GM12878 (cell line): ENCODE data around the gene PTPRJ. TPM values are rescaled to one million over a fixed set of nuclear protein-coding genes. Genes with fewer than 3 reads are reported as not detected.

Source experiments
- ATAC-seq: fragments of 200-7000 bp; cut with Tn5 transposase; 3 replicates; pipeline ENCODE4 v1.9.1; 2020; ENCODE audit warnings: mild to moderate bottlenecking, moderate library complexity
- BruUV-seq: library from RNA; stranded (reverse); fragments of 400-500 nt; replicated peaks from 2 replicates; lab custom pipeline; 2021; lab: Mats Ljungman, UMichigan
- CTCF ChIA-PET: fragments of 300-600 bp; sonication (Branson Sonifier 250); formaldehyde crosslinking; extraction: SDS; loops from one replicate; lab custom pipeline; 2021; ENCODE audit warnings: inconsistent platforms; lab: Yijun Ruan, JAX
- POLR2A ChIA-PET: fragments of 350-600 bp; formaldehyde crosslinking; extraction: SDS; loops from one replicate; lab custom pipeline; 2021; ENCODE audit warnings: inconsistent platforms; lab: Charles Lee
- RAD21 ChIA-PET: fragments of 300-600 bp; sonication (Branson Sonifier 250); formaldehyde crosslinking; loops from one replicate; lab custom pipeline; 2023; ENCODE audit warnings: antibody characterized with exemption; ENCODE audit not compliant: unreplicated experiment; lab: Charles Lee
- SMC1A ChIA-PET: fragments of 300-600 bp; sonication (Branson Sonifier 250); formaldehyde crosslinking; loops from one replicate; lab custom pipeline; 2023; ENCODE audit not compliant: unreplicated experiment, uncharacterized antibody; lab: Charles Lee
- DNase-seq: peaks from one replicate; pipeline ENCODE4 v3.0.0-alpha.2; 2011; ENCODE audit warnings: low read depth, low spot score
- FAIRE-seq: peaks from 3 replicates; lab custom pipeline; 2011; peaks lifted over from hg19 to GRCh38; lab: Jason Lieb, UNC
- H2AFZ ChIP-seq: 2 replicates; pipeline ENCODE4 v1.6.0; 2011; ENCODE audit warnings: low read depth, low read length, control low read depth; ENCODE audit not compliant: control insufficient read depth
- H3K27ac ChIP-seq: 2 replicates; pipeline ENCODE4 v1.5.1; 2011; ENCODE audit warnings: control low read depth; ENCODE audit not compliant: control insufficient read depth, insufficient read depth
- H3K27me3 ChIP-seq, 2 experiments: replicated peaks in 1 of 2; 2 replicates each; pipeline versions ENCODE4 v1.6.0 to v1.6.1; 2011; ENCODE audit warnings: low read length in 1 of 2; ENCODE audit not compliant: control insufficient read depth in 2 of 2, insufficient read depth in 2 of 2
- H3K36me3 ChIP-seq, 2 experiments: 2 replicates each; pipeline ENCODE4 v1.5.1; 2011; ENCODE audit warnings: low read length in 1 of 2; ENCODE audit not compliant: control insufficient read depth in 2 of 2, insufficient read depth in 2 of 2
- H3K4me1 ChIP-seq: 2 replicates; pipeline ENCODE4 v1.6.1; 2011; ENCODE audit warnings: mild to moderate bottlenecking, low read length, moderate library complexity, mixed read lengths; ENCODE audit not compliant: control insufficient read depth, insufficient read depth
- H3K4me2 ChIP-seq: 2 replicates; pipeline ENCODE4 v1.6.0; 2011; ENCODE audit warnings: control low read depth; ENCODE audit not compliant: control insufficient read depth, insufficient read depth
- H3K4me3 ChIP-seq: fragments of 200-600 bp; sonication (generic); 2 replicates; pipeline ENCODE4 v1.5.1; 2016
- H3K79me2 ChIP-seq: 2 replicates; pipeline ENCODE4 v1.6.0; 2011; ENCODE audit warnings: low read length; ENCODE audit not compliant: control insufficient read depth, insufficient read depth
- H3K9ac ChIP-seq: 2 replicates; pipeline ENCODE4 v1.8.0; 2011; ENCODE audit warnings: low read length, control low read depth, mixed read lengths; ENCODE audit not compliant: control insufficient read depth, insufficient read depth
- H3K9me3 ChIP-seq: replicated peaks from 3 replicates; pipeline ENCODE4 v1.5.1; 2011; ENCODE audit warnings: mild to moderate bottlenecking, low read length; ENCODE audit not compliant: control insufficient read depth, insufficient read depth
- H4K20me1 ChIP-seq: 2 replicates; pipeline ENCODE4 v1.6.0; 2011; ENCODE audit not compliant: control insufficient read depth, insufficient read depth
- CBX3 ChIP-seq: fragments of 200-600 bp; sonication (generic); IDR thresholded peaks from 2 replicates; pipeline ENCODE4 v1.6.1; 2016; ENCODE audit warnings: low read depth, borderline replicate concordance
- HDAC2 ChIP-seq: fragments of 200-600 bp; sonication (generic); IDR thresholded peaks from 2 replicates; pipeline ENCODE4 v1.6.1; 2017
- IKZF2 ChIP-seq, 2 experiments: fragments of 450-650 bp; IDR thresholded peaks; 2 replicates each; pipeline ENCODE4 v1.6.1; 2017; ENCODE audit warnings: mild to moderate bottlenecking in 2 of 2, moderate library complexity in 2 of 2
- RCOR1 ChIP-seq: conservative IDR thresholded peaks from 2 replicates; pipeline ENCODE4 v1.6.1; 2012; ENCODE audit warnings: low read depth, low read length, improper control_type of control experiment
- TBL1XR1 ChIP-seq: IDR thresholded peaks from 2 replicates; pipeline ENCODE4 v1.6.1; 2012; ENCODE audit warnings: low read depth, low read length, improper control_type of control experiment
- ZNF217 ChIP-seq: fragments of 450-650 bp; IDR thresholded peaks from 2 replicates; pipeline ENCODE4 v1.6.1; 2017; ENCODE audit warnings: antibody characterized with exemption, mild to moderate bottlenecking
- WGBS: methylation state at CpG from one replicate; pipeline ENCODE4 v1.1.6; 2016; ENCODE audit warnings: low lambda C conversion rate; ENCODE audit not compliant: insufficient replicate concordance, insufficient coverage; ENCODE audit errors: missing lambda C conversion rate; 5-methylcytosine and 5-hydroxymethylcytosine counted together
- in situ Hi-C: fragments of 300-500 bp; cut with MboI; formaldehyde crosslinking; loops from 9 replicates; pipeline ENCODE4 v1.14.3; 2018; ENCODE audit warnings: mixed read lengths
- intact Hi-C: fragments of 100-400 bp; cut with micrococcal nuclease; formaldehyde crosslinking; loops from one replicate; pipeline ENCODE4 v1.14.2; 2022; ENCODE audit not compliant: unreplicated experiment
- polyA plus RNA-seq, 11 experiments: library from polyadenylated mRNA; depleted of rRNA in 4 of 11; unstranded in 6 of 11; stranded (reverse) in 5 of 11; fragments of >200 nt; fragmentation: Nextera tagmentation in 4 of 11; fragmentation: Illumina TruSeq in 1 of 11; extraction: Ambion mirVana in 4 of 11; extraction: Trizol in 1 of 11; gene quantifications; 1 replicate in 1 of 11; 2 replicates in 10 of 11; pipeline versions ENCODE4 v1.2.1 to v1.2.3, GENCODE V29; 2011 to 2016; ENCODE audit warnings: inconsistent platforms in 2 of 11, missing spikeins in 2 of 11, low read depth in 1 of 11
- total RNA-seq, 4 experiments: library from RNA; depleted of rRNA in 3 of 4; stranded (reverse); fragments of >200 nt in 3 of 4; fragmentation: Illumina TruSeq in 1 of 4; extraction: Trizol in 1 of 4; gene quantifications; 2 replicates each; pipeline versions ENCODE4 v1.2.1 to v1.2.3, GENCODE V29; 2013 to 2021
- TF ChIP-seq, protein P1 (sequence below): fragments of 450-650 bp; IDR thresholded peaks from 2 replicates; pipeline ENCODE4 v1.6.1; 2018; ENCODE audit warnings: borderline replicate concordance, mild to moderate bottlenecking; ENCODE audit not compliant: partially characterized antibody
- TF ChIP-seq, protein P2 (sequence below): fragments of 450-650 bp; IDR thresholded peaks from 2 replicates; pipeline ENCODE4 v1.6.1; 2016; ENCODE audit warnings: mild to moderate bottlenecking, moderate library complexity, borderline replicate concordance
- TF ChIP-seq, protein P3 (sequence below): IDR thresholded peaks from 2 replicates; pipeline ENCODE4 v1.6.1; 2011; ENCODE audit warnings: low read depth, low read length, improper control_type of control experiment, borderline replicate concordance

PTPRJ gene
- total and polyA plus RNA-seq, 10 of the 15 experiments (the other 5 are each of a cell fraction or from before 2014, with no cell fraction given): 0.22 to 22.4 (median 7.4) TPM

DNA sequence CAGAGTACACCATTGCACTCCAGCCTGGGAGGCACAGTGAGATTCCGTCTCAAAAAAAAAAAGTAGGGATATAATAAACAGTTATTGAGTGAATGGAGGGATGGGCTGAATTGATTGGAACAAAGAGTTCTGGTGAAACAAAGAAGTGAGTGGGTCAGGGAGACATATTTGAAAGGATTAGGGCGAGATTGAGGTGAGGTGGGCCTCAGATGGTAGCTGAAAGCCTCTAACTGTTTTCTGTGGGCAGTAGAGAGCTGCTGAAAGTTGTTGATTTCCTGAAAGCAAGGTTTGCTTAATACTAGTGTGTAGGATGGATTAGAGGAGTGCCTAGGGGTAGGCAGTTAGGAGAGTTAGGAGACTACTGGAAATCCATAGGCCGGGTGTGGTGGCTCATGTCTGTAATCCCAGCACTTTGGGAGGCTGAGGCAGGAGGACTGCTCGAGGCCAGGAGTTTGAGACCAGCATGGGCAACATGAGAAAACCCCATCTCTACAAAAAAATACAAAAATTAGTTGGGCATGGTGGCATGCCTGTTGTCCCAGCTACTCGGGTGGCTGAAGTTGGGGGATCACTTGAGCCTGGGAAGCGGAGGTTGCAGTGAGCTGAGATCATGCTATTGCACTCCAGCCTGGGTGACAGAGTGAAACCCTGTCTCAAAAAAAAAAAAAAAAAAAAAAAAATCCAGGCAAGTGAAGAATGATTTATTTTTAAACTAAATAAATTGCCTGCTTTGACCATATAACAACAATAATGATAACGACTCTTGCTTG lies 41.4 kb upstream of the PTPRJ start:
- H2AFZ ChIP-seq: no peak overlapping the region
- in situ Hi-C loops: loop anchor here (10.0 to 25.0 kb wide), 2 partner anchors 166 to 373 kb away; partner anchors contain the start of genes OR4C3 and OR4S1
- ChIA-PET SMC1A (interaction anchor here (1.2 to 12.1 kb wide), 3 partner anchors 17 to 171 kb away, joined by 4 to 234 read pairs (median 4); no protein-coding TSS in a partner anchor), POLR2A (no interaction called here)
- FAIRE-seq (no peak), ATAC-seq (no peak)
- BruUV-seq: no TSS peak
- H3K36me3 ChIP-seq: no peaks in the 10 kb centered on the region
- H3K27me3 ChIP-seq: no peaks in the 10 kb centered on the region
- H3K4me3 ChIP-seq: no peak overlapping the region
- no peaks in the 10 kb centered on the region for H3K79me2 ChIP-seq
- H3K9me3 ChIP-seq: no peaks in the 10 kb centered on the region
- TF ChIP-seq RCOR1 (no peak), HDAC2 (no peak), IKZF2 (IDR thresholded peaks at IDR 0.05) (no peak), ZNF217 (no peak), CBX3 (no peak), TBL1XR1 (no peak)
- TF ChIP-seq, protein P1, sequence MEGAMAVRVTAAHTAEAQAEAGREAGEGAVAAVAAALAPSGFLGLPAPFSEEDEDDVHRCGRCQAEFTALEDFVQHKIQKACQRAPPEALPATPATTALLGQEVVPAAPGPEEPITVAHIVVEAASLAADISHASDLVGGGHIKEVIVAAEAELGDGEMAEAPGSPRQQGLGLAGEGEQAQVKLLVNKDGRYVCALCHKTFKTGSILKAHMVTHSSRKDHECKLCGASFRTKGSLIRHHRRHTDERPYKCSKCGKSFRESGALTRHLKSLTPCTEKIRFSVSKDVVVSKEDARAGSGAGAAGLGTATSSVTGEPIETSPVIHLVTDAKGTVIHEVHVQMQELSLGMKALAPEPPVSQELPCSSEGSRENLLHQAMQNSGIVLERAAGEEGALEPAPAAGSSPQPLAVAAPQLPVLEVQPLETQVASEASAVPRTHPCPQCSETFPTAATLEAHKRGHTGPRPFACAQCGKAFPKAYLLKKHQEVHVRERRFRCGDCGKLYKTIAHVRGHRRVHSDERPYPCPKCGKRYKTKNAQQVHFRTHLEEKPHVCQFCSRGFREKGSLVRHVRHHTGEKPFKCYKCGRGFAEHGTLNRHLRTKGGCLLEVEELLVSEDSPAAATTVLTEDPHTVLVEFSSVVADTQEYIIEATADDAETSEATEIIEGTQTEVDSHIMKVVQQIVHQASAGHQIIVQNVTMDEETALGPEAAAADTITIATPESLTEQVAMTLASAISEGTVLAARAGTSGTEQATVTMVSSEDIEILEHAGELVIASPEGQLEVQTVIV: no peak
- TF ChIP-seq, protein P2, sequence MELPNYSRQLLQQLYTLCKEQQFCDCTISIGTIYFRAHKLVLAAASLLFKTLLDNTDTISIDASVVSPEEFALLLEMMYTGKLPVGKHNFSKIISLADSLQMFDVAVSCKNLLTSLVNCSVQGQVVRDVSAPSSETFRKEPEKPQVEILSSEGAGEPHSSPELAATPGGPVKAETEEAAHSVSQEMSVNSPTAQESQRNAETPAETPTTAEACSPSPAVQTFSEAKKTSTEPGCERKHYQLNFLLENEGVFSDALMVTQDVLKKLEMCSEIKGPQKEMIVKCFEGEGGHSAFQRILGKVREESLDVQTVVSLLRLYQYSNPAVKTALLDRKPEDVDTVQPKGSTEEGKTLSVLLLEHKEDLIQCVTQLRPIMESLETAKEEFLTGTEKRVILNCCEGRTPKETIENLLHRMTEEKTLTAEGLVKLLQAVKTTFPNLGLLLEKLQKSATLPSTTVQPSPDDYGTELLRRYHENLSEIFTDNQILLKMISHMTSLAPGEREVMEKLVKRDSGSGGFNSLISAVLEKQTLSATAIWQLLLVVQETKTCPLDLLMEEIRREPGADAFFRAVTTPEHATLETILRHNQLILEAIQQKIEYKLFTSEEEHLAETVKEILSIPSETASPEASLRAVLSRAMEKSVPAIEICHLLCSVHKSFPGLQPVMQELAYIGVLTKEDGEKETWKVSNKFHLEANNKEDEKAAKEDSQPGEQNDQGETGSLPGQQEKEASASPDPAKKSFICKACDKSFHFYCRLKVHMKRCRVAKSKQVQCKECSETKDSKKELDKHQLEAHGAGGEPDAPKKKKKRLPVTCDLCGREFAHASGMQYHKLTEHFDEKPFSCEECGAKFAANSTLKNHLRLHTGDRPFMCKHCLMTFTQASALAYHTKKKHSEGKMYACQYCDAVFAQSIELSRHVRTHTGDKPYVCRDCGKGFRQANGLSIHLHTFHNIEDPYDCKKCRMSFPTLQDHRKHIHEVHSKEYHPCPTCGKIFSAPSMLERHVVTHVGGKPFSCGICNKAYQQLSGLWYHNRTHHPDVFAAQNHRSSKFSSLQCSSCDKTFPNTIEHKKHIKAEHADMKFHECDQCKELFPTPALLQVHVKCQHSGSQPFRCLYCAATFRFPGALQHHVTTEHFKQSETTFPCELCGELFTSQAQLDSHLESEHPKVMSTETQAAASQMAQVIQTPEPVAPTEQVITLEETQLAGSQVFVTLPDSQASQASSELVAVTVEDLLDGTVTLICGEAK: no peak
- TF ChIP-seq, protein P3, sequence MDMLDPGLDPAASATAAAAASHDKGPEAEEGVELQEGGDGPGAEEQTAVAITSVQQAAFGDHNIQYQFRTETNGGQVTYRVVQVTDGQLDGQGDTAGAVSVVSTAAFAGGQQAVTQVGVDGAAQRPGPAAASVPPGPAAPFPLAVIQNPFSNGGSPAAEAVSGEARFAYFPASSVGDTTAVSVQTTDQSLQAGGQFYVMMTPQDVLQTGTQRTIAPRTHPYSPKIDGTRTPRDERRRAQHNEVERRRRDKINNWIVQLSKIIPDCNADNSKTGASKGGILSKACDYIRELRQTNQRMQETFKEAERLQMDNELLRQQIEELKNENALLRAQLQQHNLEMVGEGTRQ: no peak
- TF ChIP-seq, all 136 proteins: peak for 0
- Histone ChIP-seq H4K20me1 (no peaks in the 10 kb centered on the region), H3K4me2 (no peak overlapping the region), H3K4me1 (peaks cover 4% of the 10 kb centered on the region), H3K9ac (no peak overlapping the region), H3K27ac (no peak overlapping the region)
- DNase-seq: no peak
- intact Hi-C loops: no loop called here
- 54% methylated on average over 7 of the region's 7 CpGs for WGBS
- ChIA-PET CTCF (interaction anchor here (0.6 to 13.6 kb wide), 2 partner anchors 17 to 169 kb away, joined by 4 to 244 read pairs; no protein-coding TSS in a partner anchor), RAD21 (interaction anchor here (0.7 to 9.6 kb wide), 4 partner anchors 16 to 170 kb away, joined by 3 to 171 read pairs (median 4); no protein-coding TSS in a partner anchor)
